HEK293 (cell line): ENCODE measurements around the gene EME1.
A peak's percentile ranks its signal among the peaks of the same experiment; 100 is the strongest.

ENCODE experiments used
- BCL11B ChIP-seq: fragments of 450-650 bp; formaldehyde crosslinking; IDR thresholded peaks from 2 replicates; pipeline ENCODE4 v1.5.1; 2016; ENCODE audit warnings: low read depth, missing biosample characterization, missing genetic modification characterization
- GLI4 ChIP-seq: fragments of 450-650 bp; formaldehyde crosslinking; IDR thresholded peaks from 2 replicates; pipeline ENCODE4 v1.5.1; 2016; ENCODE audit warnings: missing biosample characterization, missing genetic modification characterization
- HOXA7 ChIP-seq: sonication (generic); formaldehyde crosslinking; IDR thresholded peaks from 2 replicates; pipeline ENCODE4 v1.8.1; 2022; ENCODE audit warnings: missing genetic modification reagents, borderline replicate concordance
- KLF1 ChIP-seq: fragments of 450-650 bp; formaldehyde crosslinking; IDR thresholded peaks from 2 replicates; pipeline ENCODE4 v1.5.1; 2016; ENCODE audit warnings: missing biosample characterization, missing genetic modification characterization
- KLF16 ChIP-seq: fragments of 450-650 bp; formaldehyde crosslinking; IDR thresholded peaks from 2 replicates; pipeline ENCODE4 v1.5.1; 2017; ENCODE audit warnings: missing biosample characterization, missing genetic modification characterization
- ZBTB20 ChIP-seq: fragments of 450-650 bp; formaldehyde crosslinking; IDR thresholded peaks from 2 replicates; pipeline ENCODE4 v1.5.1; 2016; ENCODE audit warnings: missing biosample characterization, missing genetic modification characterization
- ZBTB48 ChIP-seq: fragments of 450-650 bp; formaldehyde crosslinking; IDR thresholded peaks from 2 replicates; pipeline ENCODE4 v1.5.1; 2016; ENCODE audit warnings: missing biosample characterization, missing genetic modification characterization
- ZFP3 ChIP-seq: fragments of 450-650 bp; formaldehyde crosslinking; IDR thresholded peaks from 2 replicates; pipeline ENCODE4 v1.5.1; 2016; ENCODE audit warnings: low read depth, missing biosample characterization, missing genetic modification characterization
- ZNF211 ChIP-seq: fragments of 450-650 bp; formaldehyde crosslinking; IDR thresholded peaks from 2 replicates; pipeline ENCODE4 v1.5.1; 2016; ENCODE audit warnings: low read depth, missing biosample characterization, missing genetic modification characterization
- ZNF24 ChIP-seq: fragments of 450-650 bp; formaldehyde crosslinking; IDR thresholded peaks from 2 replicates; pipeline ENCODE4 v1.5.1; 2016; ENCODE audit warnings: missing biosample characterization, missing genetic modification characterization
- ZNF654 ChIP-seq: fragments of 450-650 bp; formaldehyde crosslinking; IDR thresholded peaks from 2 replicates; pipeline ENCODE4 v1.5.1; 2016; ENCODE audit warnings: low read depth, missing biosample characterization, missing genetic modification characterization
- TF ChIP-seq, protein P1 (sequence below): fragments of 450-650 bp; formaldehyde crosslinking; IDR thresholded peaks from 2 replicates; pipeline ENCODE4 v1.5.1; 2016; ENCODE audit warnings: missing biosample characterization, missing genetic modification characterization
- TF ChIP-seq, protein P2 (sequence below): fragments of 450-650 bp; formaldehyde crosslinking; IDR thresholded peaks from 2 replicates; pipeline ENCODE4 v1.5.1; 2016; ENCODE audit warnings: missing biosample characterization, missing genetic modification characterization
- TF ChIP-seq, protein P3 (sequence below): fragments of 450-650 bp; formaldehyde crosslinking; IDR thresholded peaks from 2 replicates; pipeline ENCODE4 v1.5.1; 2016; ENCODE audit warnings: missing biosample characterization, missing genetic modification characterization
- TF ChIP-seq, protein P4 (sequence below): fragments of 450-650 bp; IDR thresholded peaks from 2 replicates; pipeline ENCODE4 v1.5.1; 2018; ENCODE audit warnings: missing biosample characterization, missing genetic modification characterization
- TF ChIP-seq, protein P5 (sequence below): fragments of 450-650 bp; formaldehyde crosslinking; IDR thresholded peaks from 2 replicates; pipeline ENCODE4 v1.5.1; 2016; ENCODE audit warnings: missing biosample characterization, missing genetic modification characterization
- TF ChIP-seq, protein P6 (sequence below): fragments of 450-650 bp; formaldehyde crosslinking; IDR thresholded peaks from 2 replicates; pipeline ENCODE4 v1.5.1; 2016; ENCODE audit warnings: missing biosample characterization, missing genetic modification characterization
- TF ChIP-seq, protein P7 (sequence below): fragments of 450-650 bp; formaldehyde crosslinking; optimal IDR thresholded peaks from 2 replicates; pipeline ENCODE3; 2016; ENCODE audit warnings: missing biosample characterization, mild to moderate bottlenecking, missing genetic modification characterization
- TF ChIP-seq, protein P8 (sequence below): fragments of 450-650 bp; formaldehyde crosslinking; IDR thresholded peaks from 2 replicates; pipeline ENCODE4 v1.5.1; 2016; ENCODE audit warnings: missing biosample characterization, missing genetic modification characterization
- TF ChIP-seq, protein P9 (sequence below): fragments of 450-650 bp; formaldehyde crosslinking; IDR thresholded peaks from 2 replicates; pipeline ENCODE4 v1.5.1; 2016; ENCODE audit warnings: missing biosample characterization, missing genetic modification characterization, borderline replicate concordance
- TF ChIP-seq, protein P10 (sequence below): fragments of 450-650 bp; formaldehyde crosslinking; IDR thresholded peaks from 2 replicates; pipeline ENCODE4 v1.5.1; 2016; ENCODE audit warnings: missing biosample characterization, missing genetic modification characterization
- TF ChIP-seq, protein P11 (sequence below): fragments of 450-650 bp; formaldehyde crosslinking; IDR thresholded peaks from 2 replicates; pipeline ENCODE4 v1.5.1; 2016; ENCODE audit warnings: missing biosample characterization, missing genetic modification characterization

EME1 gene

DNA sequence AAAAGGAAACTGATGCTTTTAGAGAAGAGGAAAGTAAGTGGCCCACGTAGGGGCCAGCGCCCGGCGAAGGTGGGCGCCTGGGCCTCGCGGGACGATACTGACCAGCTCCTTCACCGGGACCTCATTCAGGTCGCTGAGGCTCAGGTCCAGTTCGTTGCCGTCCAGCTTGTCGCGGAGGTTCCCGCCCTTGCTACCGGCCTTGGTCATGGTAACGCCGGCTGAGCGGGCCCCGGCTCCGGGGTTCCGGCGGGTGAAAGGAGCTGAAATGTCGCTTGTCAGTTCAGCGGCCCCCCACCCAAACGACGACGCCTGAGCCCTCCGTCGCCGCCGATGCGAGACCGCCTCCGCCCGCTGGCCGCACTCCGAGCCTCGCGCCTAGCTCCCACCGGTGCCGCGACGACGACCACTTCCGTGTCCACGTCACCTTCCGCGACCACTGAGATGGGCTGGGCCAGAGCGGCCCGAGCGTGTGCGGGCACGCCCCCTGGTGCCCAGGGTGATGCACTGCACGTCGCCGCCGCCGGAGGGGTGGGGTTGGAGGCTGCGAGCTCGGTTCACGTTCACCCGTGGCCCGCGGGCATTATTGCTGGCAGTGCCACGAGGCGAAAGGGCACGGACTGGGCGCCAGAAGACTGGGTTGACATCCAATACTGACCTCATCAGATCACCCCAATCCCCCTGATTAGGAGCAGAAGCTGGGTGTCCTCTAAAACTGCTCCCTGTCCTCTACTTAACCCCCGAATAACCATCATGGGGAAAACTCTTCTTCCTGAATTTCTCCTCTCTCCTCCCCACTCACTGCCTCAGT, 24.3 kb downstream of the EME1 start, which contains the start of gene LRRC59 (continued):
- TF ChIP-seq ZNF24 (tag by site-specific recombination) (peak; percentile 94), HOXA7 (CRISPR knock-in tag) (no peak), KLF1 (tag by site-specific recombination) (peak; percentile 71), ZNF211 (tag by site-specific recombination) (no peak), ZNF654 (tag by site-specific recombination) (0 out of 2 replicates have a peak, but pooled peaks have one; percentile 7), ZBTB48 (tag by site-specific recombination) (0 out of 2 replicates have a peak, but pooled peaks have one; percentile 18), ZBTB20 (tag by site-specific recombination) (peak; percentile 74; the same call in 1 of the 2 replicates), BCL11B (peak; percentile 88; the same call in 1 of the 2 replicates), ZFP3 (no peak), KLF16 (tag by site-specific recombination) (peak; percentile 90), GLI4 (tag by site-specific recombination) (peak; percentile 85; the same call in 1 of the 2 replicates)
- TF ChIP-seq, protein P1, sequence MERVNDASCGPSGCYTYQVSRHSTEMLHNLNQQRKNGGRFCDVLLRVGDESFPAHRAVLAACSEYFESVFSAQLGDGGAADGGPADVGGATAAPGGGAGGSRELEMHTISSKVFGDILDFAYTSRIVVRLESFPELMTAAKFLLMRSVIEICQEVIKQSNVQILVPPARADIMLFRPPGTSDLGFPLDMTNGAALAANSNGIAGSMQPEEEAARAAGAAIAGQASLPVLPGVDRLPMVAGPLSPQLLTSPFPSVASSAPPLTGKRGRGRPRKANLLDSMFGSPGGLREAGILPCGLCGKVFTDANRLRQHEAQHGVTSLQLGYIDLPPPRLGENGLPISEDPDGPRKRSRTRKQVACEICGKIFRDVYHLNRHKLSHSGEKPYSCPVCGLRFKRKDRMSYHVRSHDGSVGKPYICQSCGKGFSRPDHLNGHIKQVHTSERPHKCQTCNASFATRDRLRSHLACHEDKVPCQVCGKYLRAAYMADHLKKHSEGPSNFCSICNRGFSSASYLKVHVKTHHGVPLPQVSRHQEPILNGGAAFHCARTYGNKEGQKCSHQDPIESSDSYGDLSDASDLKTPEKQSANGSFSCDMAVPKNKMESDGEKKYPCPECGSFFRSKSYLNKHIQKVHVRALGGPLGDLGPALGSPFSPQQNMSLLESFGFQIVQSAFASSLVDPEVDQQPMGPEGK = peak; percentile 66
- TF ChIP-seq, protein P2, sequence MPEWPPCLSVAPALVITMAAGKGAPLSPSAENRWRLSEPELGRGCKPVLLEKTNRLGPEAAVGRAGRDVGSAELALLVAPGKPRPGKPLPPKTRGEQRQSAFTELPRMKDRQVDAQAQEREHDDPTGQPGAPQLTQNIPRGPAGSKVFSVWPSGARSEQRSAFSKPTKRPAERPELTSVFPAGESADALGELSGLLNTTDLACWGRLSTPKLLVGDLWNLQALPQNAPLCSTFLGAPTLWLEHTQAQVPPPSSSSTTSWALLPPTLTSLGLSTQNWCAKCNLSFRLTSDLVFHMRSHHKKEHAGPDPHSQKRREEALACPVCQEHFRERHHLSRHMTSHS (tag by site-specific recombination) = peak; percentile 63; the same call in 1 of the 2 replicates
- TF ChIP-seq, protein P3, sequence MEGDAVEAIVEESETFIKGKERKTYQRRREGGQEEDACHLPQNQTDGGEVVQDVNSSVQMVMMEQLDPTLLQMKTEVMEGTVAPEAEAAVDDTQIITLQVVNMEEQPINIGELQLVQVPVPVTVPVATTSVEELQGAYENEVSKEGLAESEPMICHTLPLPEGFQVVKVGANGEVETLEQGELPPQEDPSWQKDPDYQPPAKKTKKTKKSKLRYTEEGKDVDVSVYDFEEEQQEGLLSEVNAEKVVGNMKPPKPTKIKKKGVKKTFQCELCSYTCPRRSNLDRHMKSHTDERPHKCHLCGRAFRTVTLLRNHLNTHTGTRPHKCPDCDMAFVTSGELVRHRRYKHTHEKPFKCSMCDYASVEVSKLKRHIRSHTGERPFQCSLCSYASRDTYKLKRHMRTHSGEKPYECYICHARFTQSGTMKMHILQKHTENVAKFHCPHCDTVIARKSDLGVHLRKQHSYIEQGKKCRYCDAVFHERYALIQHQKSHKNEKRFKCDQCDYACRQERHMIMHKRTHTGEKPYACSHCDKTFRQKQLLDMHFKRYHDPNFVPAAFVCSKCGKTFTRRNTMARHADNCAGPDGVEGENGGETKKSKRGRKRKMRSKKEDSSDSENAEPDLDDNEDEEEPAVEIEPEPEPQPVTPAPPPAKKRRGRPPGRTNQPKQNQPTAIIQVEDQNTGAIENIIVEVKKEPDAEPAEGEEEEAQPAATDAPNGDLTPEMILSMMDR = peak; percentile 100
- TF ChIP-seq, protein P4, sequence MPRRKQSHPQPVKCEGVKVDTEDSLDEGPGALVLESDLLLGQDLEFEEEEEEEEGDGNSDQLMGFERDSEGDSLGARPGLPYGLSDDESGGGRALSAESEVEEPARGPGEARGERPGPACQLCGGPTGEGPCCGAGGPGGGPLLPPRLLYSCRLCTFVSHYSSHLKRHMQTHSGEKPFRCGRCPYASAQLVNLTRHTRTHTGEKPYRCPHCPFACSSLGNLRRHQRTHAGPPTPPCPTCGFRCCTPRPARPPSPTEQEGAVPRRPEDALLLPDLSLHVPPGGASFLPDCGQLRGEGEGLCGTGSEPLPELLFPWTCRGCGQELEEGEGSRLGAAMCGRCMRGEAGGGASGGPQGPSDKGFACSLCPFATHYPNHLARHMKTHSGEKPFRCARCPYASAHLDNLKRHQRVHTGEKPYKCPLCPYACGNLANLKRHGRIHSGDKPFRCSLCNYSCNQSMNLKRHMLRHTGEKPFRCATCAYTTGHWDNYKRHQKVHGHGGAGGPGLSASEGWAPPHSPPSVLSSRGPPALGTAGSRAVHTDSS (tag by site-specific recombination) = no peak
- TF ChIP-seq, protein P5, sequence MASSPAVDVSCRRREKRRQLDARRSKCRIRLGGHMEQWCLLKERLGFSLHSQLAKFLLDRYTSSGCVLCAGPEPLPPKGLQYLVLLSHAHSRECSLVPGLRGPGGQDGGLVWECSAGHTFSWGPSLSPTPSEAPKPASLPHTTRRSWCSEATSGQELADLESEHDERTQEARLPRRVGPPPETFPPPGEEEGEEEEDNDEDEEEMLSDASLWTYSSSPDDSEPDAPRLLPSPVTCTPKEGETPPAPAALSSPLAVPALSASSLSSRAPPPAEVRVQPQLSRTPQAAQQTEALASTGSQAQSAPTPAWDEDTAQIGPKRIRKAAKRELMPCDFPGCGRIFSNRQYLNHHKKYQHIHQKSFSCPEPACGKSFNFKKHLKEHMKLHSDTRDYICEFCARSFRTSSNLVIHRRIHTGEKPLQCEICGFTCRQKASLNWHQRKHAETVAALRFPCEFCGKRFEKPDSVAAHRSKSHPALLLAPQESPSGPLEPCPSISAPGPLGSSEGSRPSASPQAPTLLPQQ (tag by site-specific recombination) = peak; percentile 93
- TF ChIP-seq, protein P6, sequence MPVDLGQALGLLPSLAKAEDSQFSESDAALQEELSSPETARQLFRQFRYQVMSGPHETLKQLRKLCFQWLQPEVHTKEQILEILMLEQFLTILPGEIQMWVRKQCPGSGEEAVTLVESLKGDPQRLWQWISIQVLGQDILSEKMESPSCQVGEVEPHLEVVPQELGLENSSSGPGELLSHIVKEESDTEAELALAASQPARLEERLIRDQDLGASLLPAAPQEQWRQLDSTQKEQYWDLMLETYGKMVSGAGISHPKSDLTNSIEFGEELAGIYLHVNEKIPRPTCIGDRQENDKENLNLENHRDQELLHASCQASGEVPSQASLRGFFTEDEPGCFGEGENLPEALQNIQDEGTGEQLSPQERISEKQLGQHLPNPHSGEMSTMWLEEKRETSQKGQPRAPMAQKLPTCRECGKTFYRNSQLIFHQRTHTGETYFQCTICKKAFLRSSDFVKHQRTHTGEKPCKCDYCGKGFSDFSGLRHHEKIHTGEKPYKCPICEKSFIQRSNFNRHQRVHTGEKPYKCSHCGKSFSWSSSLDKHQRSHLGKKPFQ (tag by site-specific recombination) = peak; percentile 71
- TF ChIP-seq, protein P7, sequence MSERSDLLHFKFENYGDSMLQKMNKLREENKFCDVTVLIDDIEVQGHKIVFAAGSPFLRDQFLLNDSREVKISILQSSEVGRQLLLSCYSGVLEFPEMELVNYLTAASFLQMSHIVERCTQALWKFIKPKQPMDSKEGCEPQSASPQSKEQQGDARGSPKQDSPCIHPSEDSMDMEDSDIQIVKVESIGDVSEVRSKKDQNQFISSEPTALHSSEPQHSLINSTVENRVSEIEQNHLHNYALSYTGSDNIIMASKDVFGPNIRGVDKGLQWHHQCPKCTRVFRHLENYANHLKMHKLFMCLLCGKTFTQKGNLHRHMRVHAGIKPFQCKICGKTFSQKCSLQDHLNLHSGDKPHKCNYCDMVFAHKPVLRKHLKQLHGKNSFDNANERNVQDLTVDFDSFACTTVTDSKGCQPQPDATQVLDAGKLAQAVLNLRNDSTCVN = peak; percentile 87
- TF ChIP-seq, protein P8, sequence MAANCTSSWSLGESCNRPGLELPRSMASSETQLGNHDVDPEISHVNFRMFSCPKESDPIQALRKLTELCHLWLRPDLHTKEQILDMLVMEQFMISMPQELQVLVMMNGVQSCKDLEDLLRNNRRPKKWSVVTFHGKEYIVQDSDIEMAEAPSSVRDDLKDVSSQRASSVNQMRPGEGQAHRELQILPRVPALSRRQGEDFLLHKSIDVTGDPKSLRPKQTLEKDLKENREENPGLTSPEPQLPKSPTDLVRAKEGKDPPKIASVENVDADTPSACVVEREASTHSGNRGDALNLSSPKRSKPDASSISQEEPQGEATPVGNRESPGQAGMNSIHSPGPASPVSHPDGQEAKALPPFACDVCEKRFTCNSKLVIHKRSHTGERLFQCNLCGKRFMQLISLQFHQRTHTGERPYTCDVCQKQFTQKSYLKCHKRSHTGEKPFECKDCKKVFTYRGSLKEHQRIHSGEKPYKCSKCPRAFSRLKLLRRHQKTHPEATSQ = peak; percentile 96
- TF ChIP-seq, protein P9, sequence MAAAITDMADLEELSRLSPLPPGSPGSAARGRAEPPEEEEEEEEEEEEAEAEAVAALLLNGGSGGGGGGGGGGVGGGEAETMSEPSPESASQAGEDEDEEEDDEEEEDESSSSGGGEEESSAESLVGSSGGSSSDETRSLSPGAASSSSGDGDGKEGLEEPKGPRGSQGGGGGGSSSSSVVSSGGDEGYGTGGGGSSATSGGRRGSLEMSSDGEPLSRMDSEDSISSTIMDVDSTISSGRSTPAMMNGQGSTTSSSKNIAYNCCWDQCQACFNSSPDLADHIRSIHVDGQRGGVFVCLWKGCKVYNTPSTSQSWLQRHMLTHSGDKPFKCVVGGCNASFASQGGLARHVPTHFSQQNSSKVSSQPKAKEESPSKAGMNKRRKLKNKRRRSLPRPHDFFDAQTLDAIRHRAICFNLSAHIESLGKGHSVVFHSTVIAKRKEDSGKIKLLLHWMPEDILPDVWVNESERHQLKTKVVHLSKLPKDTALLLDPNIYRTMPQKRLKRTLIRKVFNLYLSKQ (tag by site-specific recombination) = no peak
- TF ChIP-seq, protein P10, sequence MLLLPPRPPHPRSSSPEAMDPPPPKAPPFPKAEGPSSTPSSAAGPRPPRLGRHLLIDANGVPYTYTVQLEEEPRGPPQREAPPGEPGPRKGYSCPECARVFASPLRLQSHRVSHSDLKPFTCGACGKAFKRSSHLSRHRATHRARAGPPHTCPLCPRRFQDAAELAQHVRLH (tag by site-specific recombination) = peak; percentile 78; the same call in 1 of the 2 replicates
- TF ChIP-seq, protein P11, sequence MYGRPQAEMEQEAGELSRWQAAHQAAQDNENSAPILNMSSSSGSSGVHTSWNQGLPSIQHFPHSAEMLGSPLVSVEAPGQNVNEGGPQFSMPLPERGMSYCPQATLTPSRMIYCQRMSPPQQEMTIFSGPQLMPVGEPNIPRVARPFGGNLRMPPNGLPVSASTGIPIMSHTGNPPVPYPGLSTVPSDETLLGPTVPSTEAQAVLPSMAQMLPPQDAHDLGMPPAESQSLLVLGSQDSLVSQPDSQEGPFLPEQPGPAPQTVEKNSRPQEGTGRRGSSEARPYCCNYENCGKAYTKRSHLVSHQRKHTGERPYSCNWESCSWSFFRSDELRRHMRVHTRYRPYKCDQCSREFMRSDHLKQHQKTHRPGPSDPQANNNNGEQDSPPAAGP (tag by site-specific recombination) = peak; percentile 98
